Esophagus squamous epithelium (tissue), 4 donors: Measurements from ENCODE around the gene CCDC102B.

Experiments used
- POLR2A ChIP-seq, 4 donors: fragments of 450-650 bp; IDR thresholded peaks; one replicate each; pipeline ENCODE4 v1.6.1; 2017; ENCODE audit warnings: antibody characterized with exemption in 4 of 4, mild to moderate bottlenecking in 4 of 4, moderate library complexity in 3 of 4
- TF ChIP-seq, protein P1 (sequence below), 6 experiments: fragments of 450-650 bp in 4 of 6; fragments of 200-600 bp in 2 of 6; sonication (generic) in 2 of 6; IDR thresholded peaks; one replicate each; pipeline ENCODE4 v1.5.1; 2016 to 2019; ENCODE audit warnings: antibody characterized with exemption in 6 of 6, mild to moderate bottlenecking in 4 of 6, moderate library complexity in 4 of 6

GRCh38 chr18:68960355-68960754 is 162.5 kb downstream of the CCDC102B start:
- no peak for TF ChIP-seq POLR2A (IDR thresholded peaks at IDR 0.05)
- TF ChIP-seq, protein P1, sequence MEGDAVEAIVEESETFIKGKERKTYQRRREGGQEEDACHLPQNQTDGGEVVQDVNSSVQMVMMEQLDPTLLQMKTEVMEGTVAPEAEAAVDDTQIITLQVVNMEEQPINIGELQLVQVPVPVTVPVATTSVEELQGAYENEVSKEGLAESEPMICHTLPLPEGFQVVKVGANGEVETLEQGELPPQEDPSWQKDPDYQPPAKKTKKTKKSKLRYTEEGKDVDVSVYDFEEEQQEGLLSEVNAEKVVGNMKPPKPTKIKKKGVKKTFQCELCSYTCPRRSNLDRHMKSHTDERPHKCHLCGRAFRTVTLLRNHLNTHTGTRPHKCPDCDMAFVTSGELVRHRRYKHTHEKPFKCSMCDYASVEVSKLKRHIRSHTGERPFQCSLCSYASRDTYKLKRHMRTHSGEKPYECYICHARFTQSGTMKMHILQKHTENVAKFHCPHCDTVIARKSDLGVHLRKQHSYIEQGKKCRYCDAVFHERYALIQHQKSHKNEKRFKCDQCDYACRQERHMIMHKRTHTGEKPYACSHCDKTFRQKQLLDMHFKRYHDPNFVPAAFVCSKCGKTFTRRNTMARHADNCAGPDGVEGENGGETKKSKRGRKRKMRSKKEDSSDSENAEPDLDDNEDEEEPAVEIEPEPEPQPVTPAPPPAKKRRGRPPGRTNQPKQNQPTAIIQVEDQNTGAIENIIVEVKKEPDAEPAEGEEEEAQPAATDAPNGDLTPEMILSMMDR (IDR thresholded peaks at IDR 0.05): no peak
